ES-I3 (cell line): ENCODE data around the gene KRT79.
"Not testable (repeated sequence)": the region's sequence is repeated elsewhere in the genome, so short reads cannot be mapped to it uniquely, and the experiment has no call there.

Experiments
- H3K36me3 ChIP-seq: 2 replicates; pipeline ENCODE4 v1.6.1; 2013; ENCODE audit warnings: mild to moderate bottlenecking, low read length, control low read depth, moderate library complexity; ENCODE audit not compliant: insufficient read depth
- H3K4me1 ChIP-seq: 2 replicates; pipeline ENCODE4 v1.6.1; 2013; ENCODE audit warnings: mild to moderate bottlenecking, control low read depth, low read length; ENCODE audit not compliant: insufficient read depth
- H3K9ac ChIP-seq: 2 replicates; pipeline ENCODE4 v1.6.1; 2013; ENCODE audit warnings: low read depth, mild to moderate bottlenecking, low read length, moderate library complexity
- H3K9me3 ChIP-seq: 2 replicates; pipeline ENCODE4 v1.6.1; 2013; ENCODE audit warnings: mild to moderate bottlenecking, low read length, moderate library complexity; ENCODE audit not compliant: control insufficient read depth, insufficient read depth

The KRT79 gene

GRCh38 chr12:52833922-52834726 lies at the start of gene KRT79:
Gene KRT79, minus strand, starts transcription at chr12:52834311. Its CDS starts 51 bp downstream, at chr12:52834260.
- H3K4me1 ChIP-seq: peaks cover 9% of the 10 kb centered on the region; the same call in 1 of the 2 replicates
- H3K36me3 ChIP-seq: no peaks in the 10 kb centered on the region
- H3K9me3 ChIP-seq: no peaks in the 10 kb centered on the region

DNA sequence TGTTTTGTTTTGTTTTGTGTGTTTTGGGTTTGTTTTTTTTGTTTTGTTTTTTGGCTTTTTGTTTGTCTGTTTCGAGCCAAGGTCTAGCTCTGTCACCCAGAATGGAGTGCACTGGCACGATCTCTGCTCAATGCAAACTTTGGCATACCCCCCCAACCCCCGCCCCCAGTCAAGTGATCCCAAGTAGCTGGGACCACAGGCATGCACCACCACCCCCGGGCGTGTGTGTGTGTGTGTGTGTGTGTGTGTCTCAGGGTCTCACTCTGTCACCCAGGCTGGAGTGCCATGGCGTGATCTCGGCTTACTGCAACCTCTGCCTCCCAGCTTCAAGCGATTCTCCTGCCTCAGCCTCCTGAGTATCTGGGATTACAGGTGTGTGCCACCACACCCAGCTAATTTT lies 46.4 kb upstream of the KRT79 start:
- not testable (repeated sequence) for H3K36me3 ChIP-seq, H3K9me3 ChIP-seq, H3K9ac ChIP-seq, H3K4me1 ChIP-seq

More at GRCh38 chr12:52833922-52834726, at the start of gene KRT79:
- no peak within 1 kb of the TSS for H3K9ac ChIP-seq

DNA sequence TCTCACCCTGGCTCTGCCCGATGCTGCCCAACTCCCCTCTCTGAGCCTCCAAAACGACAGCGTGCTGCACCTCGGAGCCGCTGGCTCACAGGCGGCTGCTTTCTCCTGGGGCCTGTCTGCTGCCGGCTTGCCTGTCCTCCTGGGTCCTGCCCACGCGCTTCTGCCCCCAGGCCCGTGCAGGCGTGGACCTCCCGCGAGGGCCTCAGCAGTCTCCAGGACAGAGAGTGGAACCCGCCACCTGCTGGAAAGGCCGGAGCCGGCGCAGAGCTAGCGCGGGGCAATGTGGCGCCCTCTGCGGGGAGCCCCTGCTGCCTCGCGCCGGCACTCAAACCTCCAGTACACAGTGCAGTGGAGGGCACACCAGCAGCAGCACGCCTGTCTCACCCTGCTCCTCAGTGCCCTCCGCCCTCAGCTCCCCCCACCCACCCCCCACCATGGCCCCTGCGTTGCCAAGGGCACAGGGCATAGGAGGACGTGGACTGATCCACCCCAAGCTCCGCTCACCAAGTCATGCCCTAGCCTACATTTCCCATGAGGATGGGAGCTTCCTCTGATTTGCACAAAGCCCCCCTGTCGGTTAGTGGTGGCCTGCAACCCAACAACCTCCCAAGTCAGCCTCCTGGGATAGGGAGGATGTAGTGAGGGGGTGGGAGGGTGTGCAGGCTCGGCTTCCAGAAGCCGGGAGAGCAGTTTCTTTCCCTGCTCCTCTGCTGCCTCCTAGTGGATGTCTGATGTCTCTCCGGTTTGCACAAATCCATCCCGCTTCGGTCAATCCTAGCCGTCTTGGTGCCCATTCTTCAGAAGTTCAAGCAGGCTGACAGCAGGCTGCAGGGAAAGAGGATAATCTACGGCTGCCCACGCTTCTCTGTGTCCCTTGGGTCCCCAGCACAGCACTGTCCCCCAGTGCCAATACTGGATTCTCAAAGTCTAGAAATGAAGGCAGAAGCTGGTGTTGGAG lies 45.6 kb upstream of the KRT79 start:
- Histone ChIP-seq H3K9me3 (no peaks in the 10 kb centered on the region), H3K4me1 (peaks cover 3% of the 10 kb centered on the region; the same call in 1 of the 2 replicates), H3K9ac (peak overlapping the region; percentile 39; the same call in 1 of the 2 replicates), H3K36me3 (no peaks in the 10 kb centered on the region)

- Histone ChIP-seq H3K36me3 (no peaks in the 10 kb centered on the region), H3K4me1 (peaks cover 6% of the 10 kb centered on the region; the same call in 1 of the 2 replicates), H3K9me3 (no peaks in the 10 kb centered on the region), H3K9ac (peak overlapping the region; percentile 39; the same call in 1 of the 2 replicates)
These were observed 44.6 kb upstream of the KRT79 start for GRCh38 chr12:52878507-52879393.

DNA sequence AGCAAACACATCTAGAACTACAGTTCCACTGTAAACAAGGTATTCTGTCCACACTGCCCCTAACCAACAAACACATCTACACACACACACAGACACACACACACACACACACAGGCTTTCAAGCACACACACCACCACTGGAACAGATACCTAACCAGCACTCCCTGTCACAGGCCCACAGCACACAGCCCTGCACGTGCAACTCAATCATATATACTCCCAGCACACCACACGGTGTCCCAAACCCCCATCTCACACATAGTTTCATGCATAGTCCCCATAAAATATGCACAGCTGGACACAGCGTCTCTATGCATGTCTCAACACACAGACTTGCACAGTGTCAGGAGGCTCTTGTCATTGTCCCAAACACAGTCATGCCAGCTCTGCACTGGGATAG lies 43.1 kb upstream of the KRT79 start:
- H3K9me3 ChIP-seq: no peaks in the 10 kb centered on the region
- no peak overlapping the region for H3K9ac ChIP-seq
- H3K4me1 ChIP-seq: peaks cover 6% of the 10 kb centered on the region; the same call in 1 of the 2 replicates
- H3K36me3 ChIP-seq: no peaks in the 10 kb centered on the region

- Histone ChIP-seq H3K9ac (no peak overlapping the region), H3K4me1 (peaks cover 6% of the 10 kb centered on the region; the same call in 1 of the 2 replicates), H3K36me3 (no peaks in the 10 kb centered on the region), H3K9me3 (no peaks in the 10 kb centered on the region)
These were observed 42.3 kb upstream of the KRT79 start for GRCh38 chr12:52876372-52876771.

DNA sequence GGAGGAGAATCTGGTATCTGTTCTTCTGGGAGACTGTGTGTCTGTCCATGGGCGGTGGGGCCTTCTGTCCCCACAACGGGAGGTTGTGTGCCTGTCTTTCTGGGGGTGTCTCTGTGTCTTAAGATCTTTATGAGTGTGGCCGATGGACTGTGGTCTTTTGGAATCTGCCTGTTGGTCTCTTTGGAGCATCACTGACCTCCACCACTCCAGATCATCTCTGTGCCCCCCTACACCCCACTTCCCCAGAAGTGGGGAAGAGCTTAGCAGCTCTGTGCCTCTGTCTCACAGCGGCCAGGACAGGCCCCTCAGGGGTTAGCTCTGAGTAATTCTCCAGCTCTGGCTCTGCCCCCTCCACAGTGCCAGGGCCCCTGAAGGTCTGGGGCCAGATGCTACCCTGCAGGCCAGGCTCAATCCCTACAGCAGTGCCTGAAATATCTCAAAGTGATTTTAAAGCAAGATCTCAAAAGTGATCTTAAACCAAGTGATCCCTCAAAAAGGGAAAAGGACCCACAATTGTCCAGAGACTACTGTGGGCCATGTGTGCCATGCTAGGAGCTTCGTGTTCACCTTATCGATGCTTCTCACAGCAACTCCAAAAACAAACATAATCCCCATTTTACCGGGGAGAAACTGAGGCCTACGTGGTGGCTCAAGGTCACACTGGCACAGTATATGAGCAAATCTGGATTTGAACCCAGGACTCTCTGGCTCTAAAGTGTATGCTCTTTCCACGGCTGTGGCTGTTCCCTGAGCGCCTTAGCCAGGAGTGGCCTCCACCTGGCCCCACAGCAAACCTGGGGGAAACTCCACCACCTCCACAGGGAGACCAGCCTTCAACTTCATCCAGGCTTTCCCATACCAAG lies 40.7 kb upstream of the KRT79 start:
- Histone ChIP-seq H3K9me3 (no peaks in the 10 kb centered on the region), H3K9ac (peak overlapping the region; percentile 38; the same call in 1 of the 2 replicates), H3K4me1 (peaks cover 9% of the 10 kb centered on the region; the same call in 1 of the 2 replicates), H3K36me3 (no peaks in the 10 kb centered on the region)

- Histone ChIP-seq H3K9me3 (no peaks in the 10 kb centered on the region), H3K4me1 (peaks cover 9% of the 10 kb centered on the region; the same call in 1 of the 2 replicates), H3K36me3 (no peaks in the 10 kb centered on the region), H3K9ac (peak overlapping the region; percentile 38; the same call in 1 of the 2 replicates)
These were observed 39.9 kb upstream of the KRT79 start for GRCh38 chr12:52873832-52874572.

- peaks cover 9% of the 10 kb centered on the region; the same call in 1 of the 2 replicates for H3K4me1 ChIP-seq
- no peaks in the 10 kb centered on the region for H3K9me3 ChIP-seq
- no peaks in the 10 kb centered on the region for H3K36me3 ChIP-seq
- no peak overlapping the region; the same call in 1 of the 2 replicates for H3K9ac ChIP-seq
These were observed 39.4 kb upstream of the KRT79 start for GRCh38 chr12:52873513-52873831.

GRCh38 chr12:52872644-52873389 lies 38.7 kb upstream of the KRT79 start:
- H3K4me1 ChIP-seq: peaks cover 9% of the 10 kb centered on the region; the same call in 1 of the 2 replicates
- no peak overlapping the region for H3K9ac ChIP-seq
- no peaks in the 10 kb centered on the region for H3K9me3 ChIP-seq
- no peaks in the 10 kb centered on the region for H3K36me3 ChIP-seq

DNA sequence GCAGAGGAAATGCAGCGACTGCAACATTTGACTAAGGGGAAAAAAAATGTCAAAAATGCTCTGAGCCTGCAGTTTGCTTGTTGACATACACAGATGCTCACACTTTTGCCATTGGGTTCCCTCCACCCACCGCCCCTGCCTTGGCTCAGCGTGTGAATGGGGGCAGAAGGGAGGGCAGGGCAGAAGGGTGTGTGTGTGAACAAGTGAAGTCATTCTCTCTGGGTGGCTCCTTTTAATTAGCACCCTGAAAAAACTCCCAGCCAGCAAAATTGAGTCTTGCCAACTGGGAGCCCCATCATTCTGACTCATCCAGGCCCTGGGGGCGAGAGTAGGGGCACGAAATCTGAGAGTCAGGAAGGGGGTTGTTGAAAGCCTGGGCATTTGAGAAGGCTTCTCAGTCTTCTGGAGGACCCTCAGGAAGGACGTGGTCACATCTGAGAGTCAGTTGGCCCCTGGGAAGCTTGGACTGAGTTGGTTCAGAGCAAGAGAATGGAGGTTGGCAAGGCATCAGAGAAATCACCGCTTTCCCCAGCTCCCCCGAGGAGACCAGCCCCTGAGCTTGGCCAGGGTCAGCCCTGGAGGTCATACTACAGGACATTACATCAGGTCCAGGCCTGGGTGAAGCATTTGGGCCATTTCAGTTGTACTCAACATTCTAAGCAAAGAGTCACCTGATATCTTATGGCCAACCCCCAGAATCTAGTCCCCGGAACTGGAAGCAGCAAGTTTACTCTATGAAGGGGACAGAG lies 37.4 kb upstream of the KRT79 start:
- peaks cover 13% of the 10 kb centered on the region for H3K4me1 ChIP-seq
- no peak overlapping the region for H3K9ac ChIP-seq
- H3K36me3 ChIP-seq: no peaks in the 10 kb centered on the region
- H3K9me3 ChIP-seq: no peaks in the 10 kb centered on the region
